Measurements from ENCODE around the gene KCNQ1. TPM values are rescaled to one million over a fixed set of nuclear protein-coding genes. Genes with fewer than 3 reads are reported as not detected.

The KCNQ1 gene
- total RNA-seq, 3 donors from 2014 or later: 3.6 to 6.2 (median 5.1) TPM

DNA sequence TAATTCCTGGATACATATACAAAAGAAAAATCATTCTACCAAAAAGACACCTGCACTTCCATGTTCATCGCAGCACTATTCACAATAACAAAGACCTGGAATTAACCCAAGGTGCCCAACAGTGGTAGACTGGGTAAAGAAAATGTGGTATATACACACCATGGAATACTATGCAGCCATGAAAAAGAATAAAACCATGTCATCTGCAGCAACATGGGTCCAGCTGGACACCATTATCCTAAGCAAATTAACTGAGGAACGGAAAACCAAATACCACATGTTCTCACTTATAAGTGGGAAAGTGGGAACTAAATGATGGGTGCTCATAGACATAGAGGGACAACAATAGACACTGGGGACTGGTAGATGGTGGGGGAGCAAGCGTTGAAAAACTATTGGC is 5.0 kb upstream of the KCNQ1 start:
- Histone ChIP-seq H3K27me3 (peaks cover 0 to 9% of the 10 kb centered on the region in 2 donors), H3K9me3 (no peaks in the 10 kb centered on the region), H3K27ac (no peak overlapping the region), H3K36me3 (no peaks in the 10 kb centered on the region), H3K4me3 (no peak overlapping the region), H3K4me1 (no peaks in the 10 kb centered on the region)
- intact Hi-C loops (cut with DNase I; ENCODE audit: low total_unique reads): no loop called here
- no peak for DNase-seq (ENCODE audit: low spot score in 2 of 2)
- no peak for TF ChIP-seq POLR2AphosphoS5 (IDR thresholded peaks at IDR 0.05)
- TF ChIP-seq POLR2A (IDR thresholded peaks at IDR 0.05): no peak
- TF ChIP-seq, protein P1, sequence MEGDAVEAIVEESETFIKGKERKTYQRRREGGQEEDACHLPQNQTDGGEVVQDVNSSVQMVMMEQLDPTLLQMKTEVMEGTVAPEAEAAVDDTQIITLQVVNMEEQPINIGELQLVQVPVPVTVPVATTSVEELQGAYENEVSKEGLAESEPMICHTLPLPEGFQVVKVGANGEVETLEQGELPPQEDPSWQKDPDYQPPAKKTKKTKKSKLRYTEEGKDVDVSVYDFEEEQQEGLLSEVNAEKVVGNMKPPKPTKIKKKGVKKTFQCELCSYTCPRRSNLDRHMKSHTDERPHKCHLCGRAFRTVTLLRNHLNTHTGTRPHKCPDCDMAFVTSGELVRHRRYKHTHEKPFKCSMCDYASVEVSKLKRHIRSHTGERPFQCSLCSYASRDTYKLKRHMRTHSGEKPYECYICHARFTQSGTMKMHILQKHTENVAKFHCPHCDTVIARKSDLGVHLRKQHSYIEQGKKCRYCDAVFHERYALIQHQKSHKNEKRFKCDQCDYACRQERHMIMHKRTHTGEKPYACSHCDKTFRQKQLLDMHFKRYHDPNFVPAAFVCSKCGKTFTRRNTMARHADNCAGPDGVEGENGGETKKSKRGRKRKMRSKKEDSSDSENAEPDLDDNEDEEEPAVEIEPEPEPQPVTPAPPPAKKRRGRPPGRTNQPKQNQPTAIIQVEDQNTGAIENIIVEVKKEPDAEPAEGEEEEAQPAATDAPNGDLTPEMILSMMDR (IDR thresholded peaks at IDR 0.05): no peak

DNA sequence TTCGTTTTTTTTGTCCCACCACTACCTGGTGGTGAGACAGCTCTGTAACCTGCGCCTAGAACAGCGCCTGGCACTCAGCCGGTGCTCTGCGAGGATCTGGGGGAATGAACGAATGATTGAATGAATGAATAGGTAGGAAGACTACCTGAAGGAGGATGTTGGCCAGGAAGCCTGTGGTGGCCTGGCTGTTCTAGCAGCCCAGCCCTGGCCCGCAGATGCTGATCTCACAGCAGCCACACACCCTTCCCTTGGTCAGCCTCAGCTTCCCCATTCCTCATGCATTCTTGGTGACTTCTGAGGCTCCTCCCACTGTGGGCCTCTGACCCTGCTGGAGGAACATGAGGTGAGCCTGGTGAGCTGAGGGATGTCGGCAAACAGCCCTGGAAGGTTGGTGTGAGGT is 4.2 kb upstream of the KCNQ1 start:
- H3K9me3 ChIP-seq: no peaks in the 10 kb centered on the region
- intact Hi-C loops (cut with DNase I; ENCODE audit: low total_unique reads): no loop called here
- no peak overlapping the region for H3K27ac ChIP-seq
- peaks cover 0 to 9% of the 10 kb centered on the region in 2 donors for H3K27me3 ChIP-seq
- TF ChIP-seq POLR2A (IDR thresholded peaks at IDR 0.05): no peak
- no peak for TF ChIP-seq POLR2AphosphoS5 (IDR thresholded peaks at IDR 0.05)
- TF ChIP-seq, protein P1 (IDR thresholded peaks at IDR 0.05): no peak
- no peak overlapping the region for H3K4me3 ChIP-seq
- no peaks in the 10 kb centered on the region for H3K4me1 ChIP-seq
- no peak for DNase-seq (ENCODE audit: low spot score in 2 of 2)
- H3K36me3 ChIP-seq: no peaks in the 10 kb centered on the region

DNA sequence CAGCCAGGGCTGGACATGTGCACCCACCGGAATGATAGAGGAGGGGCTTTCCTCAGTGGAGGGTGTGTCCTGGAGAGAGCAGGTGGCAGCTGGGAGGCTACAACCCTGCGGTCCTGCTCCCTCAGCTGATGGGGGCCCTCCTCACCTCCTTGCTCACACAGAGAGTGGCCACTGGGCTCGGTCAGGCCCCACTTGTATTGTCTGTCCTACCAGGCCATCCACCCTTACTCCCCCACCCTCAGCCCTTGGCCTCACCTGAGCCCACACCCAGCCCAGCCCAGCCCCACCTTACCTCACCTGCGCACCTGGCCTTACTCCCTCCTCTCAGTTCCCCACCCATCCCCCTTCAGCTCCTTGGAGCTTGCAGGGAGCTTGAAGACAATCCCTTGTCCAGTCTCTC is 3.6 kb upstream of the KCNQ1 start:
- intact Hi-C loops (cut with DNase I; ENCODE audit: low total_unique reads): no loop called here
- Histone ChIP-seq H3K27me3 (peaks cover 0 to 7% of the 10 kb centered on the region in 2 donors), H3K4me1 (no peaks in the 10 kb centered on the region), H3K4me3 (no peak overlapping the region), H3K9me3 (no peaks in the 10 kb centered on the region), H3K27ac (no peak overlapping the region), H3K36me3 (no peaks in the 10 kb centered on the region)
- no peak for DNase-seq (ENCODE audit: low spot score in 2 of 2)
- TF ChIP-seq POLR2AphosphoS5 (IDR thresholded peaks at IDR 0.05) (no peak), POLR2A (IDR thresholded peaks at IDR 0.05) (no peak)
- TF ChIP-seq, protein P1 (IDR thresholded peaks at IDR 0.05): no peak

DNA sequence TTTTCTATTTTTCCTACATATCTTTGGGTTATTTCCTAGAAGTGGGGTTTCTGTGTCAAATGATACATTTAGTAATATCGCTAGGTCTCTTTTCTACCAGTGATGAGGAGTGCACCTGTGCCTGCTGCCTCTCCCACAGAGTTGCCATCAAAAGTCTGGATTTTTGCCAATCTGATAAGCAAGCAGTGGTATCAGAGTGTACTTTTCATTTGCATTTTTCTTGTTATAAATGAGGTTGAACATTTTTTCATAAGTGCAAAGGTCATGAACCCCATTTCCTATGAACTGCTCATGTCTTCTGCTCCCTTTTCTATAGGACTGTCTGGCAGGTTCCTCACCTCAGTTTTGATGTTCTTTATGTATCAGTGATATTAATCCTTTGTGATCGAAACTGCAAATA is 2.2 kb upstream of the KCNQ1 start:
- TF ChIP-seq, protein P1 (IDR thresholded peaks at IDR 0.05): no peak
- TF ChIP-seq POLR2A (IDR thresholded peaks at IDR 0.05) (no peak), POLR2AphosphoS5 (IDR thresholded peaks at IDR 0.05) (no peak)
- Histone ChIP-seq H3K36me3 (no peaks in the 10 kb centered on the region), H3K9me3 (no peaks in the 10 kb centered on the region), H3K4me3 (no peak overlapping the region), H3K27me3 (no peaks in the 10 kb centered on the region), H3K4me1 (no peaks in the 10 kb centered on the region), H3K27ac (no peak overlapping the region)
- intact Hi-C loops (cut with DNase I; ENCODE audit: low total_unique reads): no loop called here
- DNase-seq (ENCODE audit: low spot score in 2 of 2): no peak

DNA sequence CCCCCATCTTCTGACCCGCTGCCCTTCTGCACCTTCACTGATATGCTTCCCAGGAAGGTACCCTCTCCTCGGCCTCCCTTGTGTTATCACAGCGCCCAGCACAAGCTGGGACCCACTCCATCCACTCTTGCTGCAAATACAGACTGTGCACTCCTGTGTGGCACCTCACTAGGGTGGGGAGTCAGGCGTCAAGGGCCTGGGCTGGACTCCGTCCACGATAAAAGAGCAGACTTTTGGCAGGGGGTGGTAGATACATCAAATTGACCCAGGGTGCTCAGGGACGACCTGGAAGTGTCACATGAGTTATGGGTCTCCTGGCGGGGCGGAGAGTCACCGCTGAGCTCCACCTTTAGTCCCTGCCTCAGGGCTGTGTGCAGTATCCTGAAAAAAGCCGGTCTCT is 1.4 kb upstream of the KCNQ1 start:
- H3K36me3 ChIP-seq: no peaks in the 10 kb centered on the region
- no peaks in the 10 kb centered on the region for H3K27me3 ChIP-seq
- no peak for TF ChIP-seq POLR2A (IDR thresholded peaks at IDR 0.05)
- TF ChIP-seq, protein P1 (IDR thresholded peaks at IDR 0.05): no peak
- TF ChIP-seq POLR2AphosphoS5 (IDR thresholded peaks at IDR 0.05): no peak
- no peaks in the 10 kb centered on the region for H3K4me1 ChIP-seq
- DNase-seq (ENCODE audit: low spot score in 2 of 2): no peak
- no peak overlapping the region for H3K4me3 ChIP-seq
- no peak overlapping the region for H3K27ac ChIP-seq
- no peaks in the 10 kb centered on the region for H3K9me3 ChIP-seq
- intact Hi-C loops (cut with DNase I; ENCODE audit: low total_unique reads): no loop called here
